NCI-H526 treated with DMSO at 0.1 percent for 48 hours (cell line): ENCODE data around the gene PFKFB4.

Experiments
- DNase-seq: peaks from one replicate; lab custom pipeline; 2025; lab: John Stamatoyannopoulos, UW

The PFKFB4 gene

GRCh38 chr3:48584836-48585235, 28.2 kb upstream of the PFKFB4 start:
- no peak for DNase-seq

GRCh38 chr3:48581621-48582481, 25.2 kb upstream of the PFKFB4 start:
- DNase-seq, result no peak

- DNase-seq, result no peak
Observed at GRCh38 chr3:48576647-48577046, 20.0 kb upstream of the PFKFB4 start.

GRCh38 chr3:48575366-48575765, 18.8 kb upstream of the PFKFB4 start:
- DNase-seq, result no peak

- no peak for DNase-seq
Observed at GRCh38 chr3:48573973-48574585, 17.5 kb upstream of the PFKFB4 start.

- DNase-seq, result no peak
Observed at GRCh38 chr3:48572517-48572916, 15.9 kb upstream of the PFKFB4 start.

GRCh38 chr3:48571938-48572337, 15.3 kb upstream of the PFKFB4 start:
- DNase-seq, result no peak

- DNase-seq, result no peak
Observed at GRCh38 chr3:48569808-48570450, 13.3 kb upstream of the PFKFB4 start.

- DNase-seq, result no peak
Observed at GRCh38 chr3:48569400-48569799, 12.8 kb upstream of the PFKFB4 start.

- DNase-seq, result no peak
Observed at GRCh38 chr3:48568476-48568875, 11.9 kb upstream of the PFKFB4 start.

GRCh38 chr3:48567500-48567899, 10.9 kb upstream of the PFKFB4 start:
- DNase-seq, result no peak

- DNase-seq, result no peak
Observed at GRCh38 chr3:48567090-48567489, 10.5 kb upstream of the PFKFB4 start.

GRCh38 chr3:48566401-48566760, 9.8 kb upstream of the PFKFB4 start:
- DNase-seq, result no peak

GRCh38 chr3:48565591-48566400, 9.2 kb upstream of the PFKFB4 start:
- DNase-seq, result no peak

- DNase-seq, result no peak
Observed at GRCh38 chr3:48565186-48565585, 8.6 kb upstream of the PFKFB4 start.

GRCh38 chr3:48564667-48565066, 8.1 kb upstream of the PFKFB4 start:
- no peak for DNase-seq

- DNase-seq, result no peak
Observed at GRCh38 chr3:48564022-48564421, 7.4 kb upstream of the PFKFB4 start.

GRCh38 chr3:48563382-48563918, 6.8 kb upstream of the PFKFB4 start, which contains the start of gene UCN2:
Gene UCN2, minus strand, starts transcription at chr3:48563781. Its CDS starts 657 bp downstream, at chr3:48563124.
- no peak for DNase-seq

GRCh38 chr3:48562367-48563095, 5.9 kb upstream of the PFKFB4 start:
- no peak for DNase-seq

GRCh38 chr3:48561045-48561736, 4.6 kb upstream of the PFKFB4 start:
- DNase-seq, result no peak

- DNase-seq, result no peak
Observed at GRCh38 chr3:48560648-48561018, 4.0 kb upstream of the PFKFB4 start.
